A549 (cell line): ENCODE data around the gene ANKRD65. TPM values are rescaled to one million over a fixed set of nuclear protein-coding genes. Genes with fewer than 3 reads are reported as not detected.
"Not testable (repeated sequence)": the region's sequence is repeated elsewhere in the genome, so short reads cannot be mapped to it uniquely, and the experiment has no call there.

Experiments used
- ATAC-seq, 2 experiments: fragments of 200-7000 bp in 1 of 2; fragments of >200 bp in 1 of 2; cut with Nextera tagmentation in 1 of 2; cut with Tn5 transposase in 1 of 2; 3 replicates each; pipeline versions ENCODE4 v1.8.0 to v1.9.1; 2018 to 2020; ENCODE audit warnings: mild to moderate bottlenecking in 1 of 2, moderate library complexity in 1 of 2
- CTCF ChIA-PET: fragments of 300-600 bp; sonication (Branson Sonifier 250); formaldehyde crosslinking; extraction: SDS; loops from one replicate; lab custom pipeline; 2021; ENCODE audit warnings: antibody characterized with exemption, inconsistent platforms; lab: Yijun Ruan, JAX
- POLR2A ChIA-PET: fragments of 350-600 bp; formaldehyde crosslinking; extraction: SDS; loops from one replicate; lab custom pipeline; 2021; ENCODE audit warnings: antibody characterized with exemption, inconsistent platforms; lab: Yijun Ruan, JAX
- DNase-seq, 2 experiments: peaks; one replicate each; pipeline versions ENCODE4 v3.0.0 to v3.0.0-alpha.2; 2011 to 2016; ENCODE audit warnings: low read depth in 1 of 2, low spot score in 1 of 2
- FAIRE-seq: peaks from 2 replicates; lab custom pipeline; 2011; peaks lifted over from hg19 to GRCh38; lab: Jason Lieb, UNC
- H3K27ac ChIP-seq, 2 experiments: fragments of >200 bp; sonication (Bioruptor Twin); formaldehyde crosslinking; 3 replicates each; pipeline ENCODE4 v1.5.1; 2016 to 2017
- H3K4me1 ChIP-seq: fragments of >200 bp; sonication (Bioruptor Twin); formaldehyde crosslinking; 3 replicates; pipeline ENCODE4 v1.6.1; 2016
- H3K4me2 ChIP-seq: fragments of >200 bp; sonication (Bioruptor Twin); formaldehyde crosslinking; 3 replicates; pipeline ENCODE4 v1.6.1; 2016
- H3K4me3 ChIP-seq: fragments of >200 bp; sonication (Bioruptor Twin); formaldehyde crosslinking; 3 replicates; pipeline ENCODE4 v1.5.1; 2016
- H3K9me3 ChIP-seq: fragments of >200 bp; sonication (Bioruptor Twin); formaldehyde crosslinking; 3 replicates; pipeline ENCODE4 v1.6.1; 2016
- FOSB ChIP-seq: fragments of 250-450 bp; sonication (Bioruptor Pico); IDR thresholded peaks from 2 replicates; pipeline ENCODE4 v1.5.0; 2020; ENCODE audit warnings: mild to moderate bottlenecking, moderate library complexity
- FOSL2 ChIP-seq, 2 experiments: fragments of 450-650 bp in 1 of 2; fragments of >200 bp in 1 of 2; sonication (Bioruptor Twin) in 1 of 2; formaldehyde crosslinking; IDR thresholded peaks; 2 replicates each; pipeline versions ENCODE4 v1.5.0 to v1.6.1; 2016 to 2020; ENCODE audit warnings: mild to moderate bottlenecking in 1 of 2, moderate library complexity in 1 of 2
- HOXA7 ChIP-seq: fragments of 250-450 bp; sonication (Bioruptor Pico); IDR thresholded peaks from 2 replicates; pipeline ENCODE4 v1.5.0; 2020; ENCODE audit warnings: mild to moderate bottlenecking, moderate library complexity
- JUNB ChIP-seq: fragments of >200 bp; sonication (Bioruptor Twin); formaldehyde crosslinking; IDR thresholded peaks from 2 replicates; pipeline ENCODE4 v1.6.1; 2016
- KDM5A ChIP-seq: fragments of 200-600 bp; sonication (generic); IDR thresholded peaks from 2 replicates; pipeline ENCODE4 v1.6.1; 2016; ENCODE audit warnings: antibody characterized with exemption, mild to moderate bottlenecking
- PHF8 ChIP-seq: fragments of 200-600 bp; sonication (generic); IDR thresholded peaks from 2 replicates; pipeline ENCODE4 v1.6.1; 2016; ENCODE audit warnings: low read depth, mild to moderate bottlenecking, antibody characterized with exemption, moderate library complexity, borderline replicate concordance
- POLR2A ChIP-seq: IDR thresholded peaks from 2 replicates; pipeline ENCODE4 v1.6.1; 2012; ENCODE audit warnings: mild to moderate bottlenecking, low read length
- RAD21 ChIP-seq, 2 experiments: fragments of >200 bp in 1 of 2; sonication (Bioruptor Twin) in 1 of 2; formaldehyde crosslinking in 1 of 2; IDR thresholded peaks in 1 of 2; conservative IDR thresholded peaks in 1 of 2; 2 replicates in 1 of 2; 3 replicates in 1 of 2; pipeline ENCODE4 v1.6.1; 2012 to 2018; ENCODE audit warnings: inconsistent platforms in 1 of 2
- RCOR1 ChIP-seq: fragments of 150-350 bp; IDR thresholded peaks from 2 replicates; pipeline ENCODE4 v1.6.1; 2014; ENCODE audit warnings: antibody characterized with exemption, low read length, low read depth
- WGBS: methylation state at CpG from one replicate; pipeline ENCODE4 v1.1.6; 2017; ENCODE audit errors: missing lambda C conversion rate; 5-methylcytosine and 5-hydroxymethylcytosine counted together
- polyA minus RNA-seq: library from RNA; depleted of rRNA, polyadenylated mRNA; stranded (reverse); fragments of >200 nt; gene quantifications from 2 replicates; pipeline ENCODE4 v1.2.3, GENCODE V29; 2011; rRNA and poly(A)+ RNA removed
- polyA plus RNA-seq, 4 experiments: library from polyadenylated mRNA; depleted of rRNA in 3 of 4; stranded (reverse); fragments of >200 nt; fragmentation: RNase III in 1 of 4; extraction: RNeasy Plus Mini Kit Qiagen cat#74134 plus additional on column Dnase treatment in 1 of 4; gene quantifications; 2 replicates in 3 of 4; 3 replicates in 1 of 4; pipeline ENCODE4 v1.2.3, GENCODE V29; 2011 to 2017
- TF ChIP-seq, protein P1 (sequence below): fragments of >200 bp; sonication (Bioruptor Twin); formaldehyde crosslinking; IDR thresholded peaks from 2 replicates; pipeline ENCODE4 v1.6.1; 2016
- TF ChIP-seq, protein P2 (sequence below): fragments of 150-350 bp; IDR thresholded peaks from 2 replicates; pipeline ENCODE4 v1.6.1; 2014; ENCODE audit warnings: low read depth, mild to moderate bottlenecking, low read length
- TF ChIP-seq, protein P3 (sequence below): fragments of 250-450 bp; sonication (Bioruptor Pico); IDR thresholded peaks from 2 replicates; pipeline ENCODE4 v1.5.0; 2021; ENCODE audit warnings: mild to moderate bottlenecking, moderate library complexity, borderline replicate concordance
- TF ChIP-seq, protein P4 (sequence below): fragments of >200 bp; sonication (Bioruptor Twin); formaldehyde crosslinking; IDR thresholded peaks from 3 replicates; pipeline ENCODE4 v1.5.1; 2016
- TF ChIP-seq, protein P5 (sequence below): IDR thresholded peaks from 2 replicates; pipeline ENCODE4 v1.6.1; 2012

Gene ANKRD65
- polyA plus RNA-seq (2011; rRNA removed) (not detected in 2 replicates), polyA plus RNA-seq (2017; fragmentation: RNase III; extraction: RNeasy Plus Mini Kit Qiagen cat#74134 plus additional on column Dnase treatment) (0.05 TPM in 1 of 3 replicates, not detected in the others), polyA minus RNA-seq (not detected in 2 replicates)
- 0.07 and 0.12 TPM in 2 replicates for polyA plus RNA-seq (2012; cell fraction: cytosol; rRNA removed)
- 0.05 TPM in 1 of 2 replicates, not detected in the other for polyA plus RNA-seq (2012; cell fraction: nucleus; rRNA removed)

DNA sequence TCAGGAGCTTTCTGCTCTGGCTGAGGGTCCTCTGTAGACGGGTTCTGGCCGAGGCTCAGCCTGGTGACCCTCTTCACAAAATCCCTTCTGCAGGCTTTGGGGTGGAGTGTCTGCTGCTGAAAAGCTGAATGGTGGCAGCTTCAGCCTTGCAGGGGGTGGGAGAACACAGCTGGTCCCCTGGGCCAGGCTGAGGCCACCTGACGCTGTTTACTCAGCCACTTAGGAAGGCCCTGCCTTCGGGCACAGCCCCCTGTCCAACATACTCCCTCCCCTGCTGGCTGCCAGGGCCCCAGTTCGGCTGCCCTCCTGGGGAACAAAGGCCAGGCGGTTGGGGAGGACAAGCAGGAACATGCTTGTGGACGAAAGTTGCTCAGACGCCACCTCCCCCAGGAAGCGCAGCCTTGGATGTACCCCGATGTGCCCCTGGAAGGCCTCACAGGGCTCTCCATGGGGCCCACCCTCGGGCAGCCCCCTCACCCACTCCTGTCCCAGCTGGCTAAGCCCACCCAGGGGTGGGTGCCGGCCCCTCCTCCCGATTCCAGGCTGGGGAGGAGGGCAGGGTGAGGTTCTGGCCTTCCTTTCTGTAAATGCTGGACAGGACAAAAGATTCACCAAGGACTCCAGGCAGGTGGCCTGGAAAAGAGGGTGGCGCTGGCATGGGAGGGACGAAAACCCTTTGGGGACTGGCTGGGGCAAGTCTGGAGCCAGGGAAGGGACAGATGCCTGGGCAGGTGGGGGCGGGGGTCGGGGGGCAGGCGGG, at the start of gene ANKRD65:
ANKRD65 (minus strand) TSS at position 130 of the 760 bp plus-strand sequence. CDS start 271 bp downstream, outside the sequence.
- 0 out of 3 replicates have a peak, but pooled peaks cover 3% of the 10 kb centered on the region for H3K4me1 ChIP-seq
- POLR2A ChIA-PET: no interaction called here
- TF ChIP-seq FOSL2 (IDR thresholded peaks at IDR 0.05): no peak
- TF ChIP-seq FOSL2 (CRISPR knock-in tag; IDR thresholded peaks at IDR 0.05): no peak
- TF ChIP-seq HOXA7: no peak
- no peak for TF ChIP-seq PHF8
- TF ChIP-seq KDM5A: no peak
- no peak for TF ChIP-seq JUNB
- TF ChIP-seq, protein P1, sequence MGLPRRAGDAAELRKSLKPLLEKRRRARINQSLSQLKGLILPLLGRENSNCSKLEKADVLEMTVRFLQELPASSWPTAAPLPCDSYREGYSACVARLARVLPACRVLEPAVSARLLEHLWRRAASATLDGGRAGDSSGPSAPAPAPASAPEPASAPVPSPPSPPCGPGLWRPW: no peak
- TF ChIP-seq RAD21 (conservative IDR thresholded peaks at IDR 0.05 in 1 of 2, IDR thresholded peaks at IDR 0.05 in 1 of 2): no peak
- TF ChIP-seq, protein P2, sequence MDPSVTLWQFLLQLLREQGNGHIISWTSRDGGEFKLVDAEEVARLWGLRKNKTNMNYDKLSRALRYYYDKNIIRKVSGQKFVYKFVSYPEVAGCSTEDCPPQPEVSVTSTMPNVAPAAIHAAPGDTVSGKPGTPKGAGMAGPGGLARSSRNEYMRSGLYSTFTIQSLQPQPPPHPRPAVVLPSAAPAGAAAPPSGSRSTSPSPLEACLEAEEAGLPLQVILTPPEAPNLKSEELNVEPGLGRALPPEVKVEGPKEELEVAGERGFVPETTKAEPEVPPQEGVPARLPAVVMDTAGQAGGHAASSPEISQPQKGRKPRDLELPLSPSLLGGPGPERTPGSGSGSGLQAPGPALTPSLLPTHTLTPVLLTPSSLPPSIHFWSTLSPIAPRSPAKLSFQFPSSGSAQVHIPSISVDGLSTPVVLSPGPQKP: no peak
- TF ChIP-seq RCOR1: no peak
- TF ChIP-seq, protein P3, sequence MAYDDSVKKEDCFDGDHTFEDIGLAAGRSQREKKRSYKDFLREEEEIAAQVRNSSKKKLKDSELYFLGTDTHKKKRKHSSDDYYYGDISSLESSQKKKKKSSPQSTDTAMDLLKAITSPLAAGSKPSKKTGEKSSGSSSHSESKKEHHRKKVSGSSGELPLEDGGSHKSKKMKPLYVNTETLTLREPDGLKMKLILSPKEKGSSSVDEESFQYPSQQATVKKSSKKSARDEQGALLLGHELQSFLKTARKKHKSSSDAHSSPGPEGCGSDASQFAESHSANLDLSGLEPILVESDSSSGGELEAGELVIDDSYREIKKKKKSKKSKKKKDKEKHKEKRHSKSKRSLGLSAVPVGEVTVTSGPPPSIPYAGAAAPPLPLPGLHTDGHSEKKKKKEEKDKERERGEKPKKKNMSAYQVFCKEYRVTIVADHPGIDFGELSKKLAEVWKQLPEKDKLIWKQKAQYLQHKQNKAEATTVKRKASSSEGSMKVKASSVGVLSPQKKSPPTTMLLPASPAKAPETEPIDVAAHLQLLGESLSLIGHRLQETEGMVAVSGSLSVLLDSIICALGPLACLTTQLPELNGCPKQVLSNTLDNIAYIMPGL (CRISPR knock-in tag): no peak
- no peak for TF ChIP-seq FOSB (CRISPR knock-in tag)
- TF ChIP-seq POLR2A: no peak
- TF ChIP-seq, all 56 proteins: peak for 0
- no peaks in the 10 kb centered on the region for H3K9me3 ChIP-seq
- H3K27ac ChIP-seq: peak within 1 kb of the TSS in 1 of 2 experiments; percentile 52; a peak in 2 of 6 replicates
- FAIRE-seq (no peak), DNase-seq (no peak), ATAC-seq (no peak)
- 77% methylated on average over 7 of the region's 18 CpGs for WGBS
- CTCF ChIA-PET: no interaction called here
- no peak within 1 kb of the TSS for H3K4me3 ChIP-seq
- H3K4me2 ChIP-seq: no peak within 1 kb of the TSS

DNA sequence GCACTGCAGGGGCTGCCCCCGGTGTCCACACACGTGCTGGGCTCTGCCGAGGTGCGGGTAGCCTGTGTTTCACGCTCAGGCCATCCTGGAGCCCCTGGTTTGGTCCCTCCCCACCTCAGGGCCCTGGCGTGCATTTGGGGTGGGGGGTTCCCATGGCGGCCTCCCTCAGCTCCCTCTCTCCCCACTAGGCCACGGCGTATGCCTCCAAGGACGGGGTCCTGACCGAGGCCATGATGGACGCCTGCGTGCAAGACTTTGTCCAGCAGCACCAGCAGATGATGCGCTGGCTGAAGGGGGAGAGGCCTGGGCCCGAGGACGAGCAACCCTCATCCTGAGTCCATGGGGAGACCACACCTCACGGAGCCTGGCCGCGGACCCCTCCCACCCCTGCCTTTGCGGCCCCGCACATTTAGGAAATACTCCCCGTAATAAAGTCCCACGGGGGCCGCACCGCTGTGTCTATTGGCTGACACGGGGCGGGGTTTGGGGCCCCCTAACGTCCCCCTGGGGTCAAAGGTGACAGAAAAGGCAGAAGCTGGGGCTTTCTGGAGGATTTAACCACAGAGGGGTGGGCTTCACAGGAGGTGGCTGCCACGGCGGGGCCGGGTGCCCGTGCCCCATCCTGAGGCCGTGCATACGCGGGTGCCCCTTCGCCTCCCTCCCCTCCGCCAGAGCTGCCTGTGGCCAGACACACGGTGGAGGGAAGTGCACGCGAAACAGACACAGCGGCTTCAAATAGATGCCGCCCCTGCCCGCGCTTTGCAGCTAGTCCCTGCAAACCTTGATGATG, 47.3 kb upstream of the ANKRD65 start:
- H3K27ac ChIP-seq, DNase-seq, CTCF ChIA-PET, H3K4me2 ChIP-seq, ATAC-seq, POLR2A ChIA-PET, H3K4me3 ChIP-seq, FAIRE-seq, H3K9me3 ChIP-seq, H3K4me1 ChIP-seq: not testable (repeated sequence)
- WGBS: no CpG with 5 or more reads among the region's 44 CpGs

DNA sequence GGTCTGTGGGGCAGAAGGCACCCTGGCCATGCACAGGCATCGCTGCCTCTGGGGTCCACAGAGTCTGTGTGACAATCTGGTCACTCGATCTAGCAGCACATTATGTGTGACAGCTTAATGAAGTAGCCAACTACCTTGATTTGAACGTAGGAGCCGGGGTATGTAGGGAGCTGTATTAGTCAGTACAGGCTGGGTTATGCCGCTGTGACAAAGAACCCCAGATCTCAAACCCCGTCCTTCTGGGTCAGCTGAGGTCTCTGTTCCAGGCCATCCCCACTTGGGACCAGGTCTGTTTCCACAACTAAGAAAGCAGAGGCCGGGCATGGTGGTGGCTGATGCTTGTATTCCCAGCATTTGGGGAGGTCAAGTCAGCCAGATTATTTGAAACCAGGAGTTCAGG, 42.2 kb upstream of the ANKRD65 start:
- Histone ChIP-seq H3K4me3 (no peak overlapping the region), H3K27ac (no peak overlapping the region), H3K4me2 (no peak overlapping the region), H3K9me3 (no peaks in the 10 kb centered on the region), H3K4me1 (no peaks in the 10 kb centered on the region)
- no CpG with 5 or more reads among the region's 7 CpGs for WGBS
- DNase-seq: no peak
- FAIRE-seq: no peak
- no peak for ATAC-seq
- TF ChIP-seq, protein P4, sequence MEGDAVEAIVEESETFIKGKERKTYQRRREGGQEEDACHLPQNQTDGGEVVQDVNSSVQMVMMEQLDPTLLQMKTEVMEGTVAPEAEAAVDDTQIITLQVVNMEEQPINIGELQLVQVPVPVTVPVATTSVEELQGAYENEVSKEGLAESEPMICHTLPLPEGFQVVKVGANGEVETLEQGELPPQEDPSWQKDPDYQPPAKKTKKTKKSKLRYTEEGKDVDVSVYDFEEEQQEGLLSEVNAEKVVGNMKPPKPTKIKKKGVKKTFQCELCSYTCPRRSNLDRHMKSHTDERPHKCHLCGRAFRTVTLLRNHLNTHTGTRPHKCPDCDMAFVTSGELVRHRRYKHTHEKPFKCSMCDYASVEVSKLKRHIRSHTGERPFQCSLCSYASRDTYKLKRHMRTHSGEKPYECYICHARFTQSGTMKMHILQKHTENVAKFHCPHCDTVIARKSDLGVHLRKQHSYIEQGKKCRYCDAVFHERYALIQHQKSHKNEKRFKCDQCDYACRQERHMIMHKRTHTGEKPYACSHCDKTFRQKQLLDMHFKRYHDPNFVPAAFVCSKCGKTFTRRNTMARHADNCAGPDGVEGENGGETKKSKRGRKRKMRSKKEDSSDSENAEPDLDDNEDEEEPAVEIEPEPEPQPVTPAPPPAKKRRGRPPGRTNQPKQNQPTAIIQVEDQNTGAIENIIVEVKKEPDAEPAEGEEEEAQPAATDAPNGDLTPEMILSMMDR: no peak
- TF ChIP-seq, protein P5, sequence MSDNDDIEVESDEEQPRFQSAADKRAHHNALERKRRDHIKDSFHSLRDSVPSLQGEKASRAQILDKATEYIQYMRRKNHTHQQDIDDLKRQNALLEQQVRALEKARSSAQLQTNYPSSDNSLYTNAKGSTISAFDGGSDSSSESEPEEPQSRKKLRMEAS: no peak
- POLR2A ChIA-PET: no interaction called here
- CTCF ChIA-PET: no interaction called here
